Astrocyte (in vitro differentiated cells and primary cell): ENCODE data around the gene CPED1. TPM values are rescaled to one million over a fixed set of nuclear protein-coding genes. Genes with fewer than 3 reads are reported as not detected.

Source experiments
- DNase-seq: peaks from one replicate; pipeline ENCODE4 v3.0.0-alpha.2; 2010; ENCODE audit warnings: low read depth
- FAIRE-seq: peaks from 2 replicates; lab custom pipeline; 2011; peaks lifted over from hg19 to GRCh38; lab: Jason Lieb, UNC
- H2AFZ ChIP-seq: 2 replicates; pipeline ENCODE4 v1.6.0; 2012; ENCODE audit warnings: low read depth, low read length, inconsistent platforms
- H3K27ac ChIP-seq: 2 replicates; pipeline ENCODE4 v1.5.1; 2011; ENCODE audit warnings: low read depth, low read length, inconsistent platforms
- H3K27me3 ChIP-seq: 2 replicates; pipeline ENCODE4 v1.6.0; 2011; ENCODE audit warnings: low read length, inconsistent platforms; ENCODE audit not compliant: insufficient read depth
- H3K36me3 ChIP-seq: 2 replicates; pipeline ENCODE4 v1.5.1; 2011; ENCODE audit warnings: low read length, inconsistent platforms; ENCODE audit not compliant: insufficient read depth
- H3K4me1 ChIP-seq: 2 replicates; pipeline ENCODE4 v1.5.1; 2011; ENCODE audit warnings: low read length, inconsistent platforms; ENCODE audit not compliant: insufficient read depth
- H3K4me2 ChIP-seq: 2 replicates; pipeline ENCODE4 v1.6.0; 2012; ENCODE audit warnings: low read length, inconsistent platforms
- H3K4me3 ChIP-seq: 2 replicates; pipeline ENCODE4 v1.5.1; 2011; ENCODE audit warnings: low read depth, mild to moderate bottlenecking, low read length, inconsistent platforms; ENCODE audit not compliant: insufficient read depth
- H3K79me2 ChIP-seq: 2 replicates; pipeline ENCODE4 v1.6.0; 2012; ENCODE audit warnings: mild to moderate bottlenecking, low read length, inconsistent platforms; ENCODE audit not compliant: insufficient read depth
- H3K9ac ChIP-seq: 2 replicates; pipeline ENCODE4 v1.6.0; 2012; ENCODE audit warnings: mild to moderate bottlenecking, low read length, inconsistent platforms
- H3K9me3 ChIP-seq: 2 replicates; pipeline ENCODE4 v1.5.1; 2012; ENCODE audit warnings: low read depth, mild to moderate bottlenecking, low read length, inconsistent platforms; ENCODE audit not compliant: insufficient read depth
- H4K20me1 ChIP-seq: 2 replicates; pipeline ENCODE4 v1.6.0; 2012; ENCODE audit warnings: low read length, inconsistent platforms; ENCODE audit not compliant: insufficient read depth
- H3K27ac Mint-ChIP-seq: one replicate; pipeline ENCODE4 v1.8.0; 2021; ENCODE audit warnings: mild to moderate bottlenecking, mixed read lengths; ENCODE audit not compliant: unreplicated experiment
- H3K27me3 Mint-ChIP-seq: one replicate; pipeline ENCODE4 v1.8.0; 2021; ENCODE audit warnings: low read depth, mixed read lengths; ENCODE audit not compliant: unreplicated experiment
- H3K36me3 Mint-ChIP-seq: one replicate; pipeline ENCODE4 v1.8.0; 2021; ENCODE audit warnings: low read depth, mixed read lengths; ENCODE audit not compliant: unreplicated experiment
- H3K4me1 Mint-ChIP-seq: one replicate; pipeline ENCODE4 v1.8.0; 2021; ENCODE audit warnings: low read depth, mixed read lengths; ENCODE audit not compliant: unreplicated experiment
- H3K4me3 Mint-ChIP-seq: one replicate; pipeline ENCODE4 v1.8.0; 2021; ENCODE audit warnings: mild to moderate bottlenecking, moderate library complexity, mixed read lengths; ENCODE audit not compliant: unreplicated experiment
- H3K9me3 Mint-ChIP-seq: one replicate; pipeline ENCODE4 v1.8.0; 2021; ENCODE audit warnings: mild to moderate bottlenecking, mixed read lengths; ENCODE audit not compliant: unreplicated experiment
- EZH2 ChIP-seq: IDR thresholded peaks from 2 replicates; pipeline ENCODE4 v1.6.1; 2012; ENCODE audit warnings: mild to moderate bottlenecking, low read length, inconsistent platforms; ENCODE audit not compliant: insufficient read depth
- total RNA-seq: library from RNA; stranded (reverse); gene quantifications from 2 replicates; pipeline ENCODE4 v1.2.1, GENCODE V29; 2021
- TF ChIP-seq, protein P1 (sequence below): IDR thresholded peaks from 2 replicates; pipeline ENCODE4 v1.5.1; 2011; ENCODE audit warnings: low read depth, mild to moderate bottlenecking, inconsistent platforms, low read length, moderate library complexity; ENCODE audit not compliant: insufficient read depth

Gene CPED1
- total RNA-seq, 1 donor from 2014 or later, result 6.1 TPM

DNA sequence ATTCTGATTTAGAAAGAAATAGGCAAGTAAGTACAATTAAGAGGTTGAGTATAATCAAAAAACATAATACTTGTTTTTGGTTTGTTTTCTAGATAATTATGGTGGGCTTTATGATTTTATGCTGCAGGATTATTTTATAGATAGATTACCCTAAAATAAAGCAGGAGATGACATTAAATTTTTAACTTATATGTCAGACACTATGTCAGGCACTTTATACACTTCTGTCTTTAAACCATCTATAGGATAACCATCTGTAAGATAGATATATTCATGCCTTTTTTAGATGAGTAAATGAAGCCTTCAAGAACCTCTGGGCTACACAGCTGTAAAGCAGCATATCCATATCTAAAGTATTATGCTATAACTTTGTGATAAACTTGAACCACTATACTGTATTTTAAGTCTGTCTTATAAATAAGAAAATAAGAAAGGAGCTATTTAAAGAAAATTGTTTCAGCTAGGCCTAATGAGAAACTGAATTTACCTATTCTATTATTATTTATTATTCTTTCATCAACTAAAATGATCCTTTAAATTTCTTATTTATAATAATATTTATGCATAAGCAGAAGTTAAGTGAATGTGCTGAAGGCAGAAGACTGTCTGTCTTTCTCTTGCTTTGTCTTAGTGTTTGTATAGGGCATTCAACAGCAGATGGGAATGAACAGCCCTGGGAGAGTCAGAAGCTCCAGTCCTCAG, 94.0 kb downstream of the CPED1 start:
- Histone ChIP-seq H3K27ac (peak overlapping the region; percentile 94), H3K4me3 (no peak overlapping the region), H3K27me3 (no peaks in the 10 kb centered on the region), H3K4me2 (peak overlapping the region; percentile 78), H3K9ac (peak overlapping the region; percentile 64), H3K36me3 (no peaks in the 10 kb centered on the region), H2AFZ (peak overlapping the region; percentile 48), H3K79me2 (no peaks in the 10 kb centered on the region), H3K4me1 (peaks cover 36% of the 10 kb centered on the region), H4K20me1 (no peaks in the 10 kb centered on the region), H3K9me3 (no peaks in the 10 kb centered on the region)
- Mint-ChIP-seq H3K9me3 (no peaks in the 10 kb centered on the region), H3K27ac (peak overlapping the region; percentile 97), H3K36me3 (no peaks in the 10 kb centered on the region), H3K4me3 (peak overlapping the region; percentile 30), H3K27me3 (no peaks in the 10 kb centered on the region), H3K4me1 (peaks cover 55% of the 10 kb centered on the region)
- no peak for FAIRE-seq
- TF ChIP-seq, protein P1, sequence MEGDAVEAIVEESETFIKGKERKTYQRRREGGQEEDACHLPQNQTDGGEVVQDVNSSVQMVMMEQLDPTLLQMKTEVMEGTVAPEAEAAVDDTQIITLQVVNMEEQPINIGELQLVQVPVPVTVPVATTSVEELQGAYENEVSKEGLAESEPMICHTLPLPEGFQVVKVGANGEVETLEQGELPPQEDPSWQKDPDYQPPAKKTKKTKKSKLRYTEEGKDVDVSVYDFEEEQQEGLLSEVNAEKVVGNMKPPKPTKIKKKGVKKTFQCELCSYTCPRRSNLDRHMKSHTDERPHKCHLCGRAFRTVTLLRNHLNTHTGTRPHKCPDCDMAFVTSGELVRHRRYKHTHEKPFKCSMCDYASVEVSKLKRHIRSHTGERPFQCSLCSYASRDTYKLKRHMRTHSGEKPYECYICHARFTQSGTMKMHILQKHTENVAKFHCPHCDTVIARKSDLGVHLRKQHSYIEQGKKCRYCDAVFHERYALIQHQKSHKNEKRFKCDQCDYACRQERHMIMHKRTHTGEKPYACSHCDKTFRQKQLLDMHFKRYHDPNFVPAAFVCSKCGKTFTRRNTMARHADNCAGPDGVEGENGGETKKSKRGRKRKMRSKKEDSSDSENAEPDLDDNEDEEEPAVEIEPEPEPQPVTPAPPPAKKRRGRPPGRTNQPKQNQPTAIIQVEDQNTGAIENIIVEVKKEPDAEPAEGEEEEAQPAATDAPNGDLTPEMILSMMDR, result no peak
- TF ChIP-seq EZH2, result no peak
- no peak for DNase-seq

DNA sequence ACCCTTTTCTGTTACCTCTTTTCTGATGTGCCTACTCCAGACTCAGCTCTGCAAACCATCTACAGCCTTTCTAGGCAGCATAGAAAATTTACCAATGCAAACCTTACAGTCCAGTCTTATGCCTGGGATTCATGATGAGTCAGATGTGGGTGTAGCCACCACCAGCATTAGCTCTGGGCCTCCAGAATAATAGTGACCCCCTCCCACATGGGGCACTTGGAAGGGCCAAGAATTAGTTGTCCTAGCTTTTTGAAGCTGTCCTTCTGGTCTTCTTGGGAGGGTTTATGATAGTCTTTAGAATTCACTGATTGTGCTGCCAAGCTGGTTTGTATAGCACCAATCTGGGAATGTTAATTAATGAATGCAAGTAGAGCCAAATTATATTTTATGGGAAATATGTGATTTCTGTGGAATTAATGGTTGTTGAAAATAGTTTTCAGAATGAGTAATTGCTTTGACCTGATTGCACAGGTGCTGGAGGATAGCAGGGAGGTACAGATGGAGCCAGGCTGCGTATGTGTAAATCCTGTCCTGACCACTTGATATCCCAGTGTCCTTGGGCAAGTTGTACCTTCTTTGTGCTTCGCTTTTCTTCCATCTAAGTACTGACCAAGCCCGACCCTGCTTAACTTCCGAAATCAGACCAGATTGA, 94.8 kb downstream of the CPED1 start:
- Histone ChIP-seq H3K9me3 (no peaks in the 10 kb centered on the region), H3K4me1 (peaks cover 36% of the 10 kb centered on the region), H3K27me3 (no peaks in the 10 kb centered on the region), H3K4me3 (peak overlapping the region; percentile 30), H3K79me2 (no peaks in the 10 kb centered on the region), H3K36me3 (no peaks in the 10 kb centered on the region), H3K4me2 (peak overlapping the region; percentile 78), H4K20me1 (no peaks in the 10 kb centered on the region), H3K27ac (peak overlapping the region; percentile 94), H2AFZ (peak overlapping the region; percentile 48), H3K9ac (peak overlapping the region; percentile 64)
- peak overlapping the region; percentile 64 for H3K4me3 Mint-ChIP-seq
- no peak for TF ChIP-seq EZH2
- TF ChIP-seq, protein P1, result no peak
- H3K4me1 Mint-ChIP-seq, result peaks cover 55% of the 10 kb centered on the region
- peak; percentile 75 for DNase-seq
- peak overlapping the region; percentile 97 for H3K27ac Mint-ChIP-seq
- H3K36me3 Mint-ChIP-seq, result no peaks in the 10 kb centered on the region
- H3K9me3 Mint-ChIP-seq, result no peaks in the 10 kb centered on the region
- no peaks in the 10 kb centered on the region for H3K27me3 Mint-ChIP-seq
- peak; percentile 91 for FAIRE-seq
